Measurements from ENCODE around the gene TEKT5.
"Not testable (repeated sequence)": the region's sequence is repeated elsewhere in the genome, so short reads cannot be mapped to it uniquely, and the experiment has no call there.

The TEKT5 gene

GRCh38 chr16:10637337-10638037 lies 57.2 kb downstream of the TEKT5 start:
- no peak for DNase-seq (ENCODE audit: low read depth, low spot score)
- no peak for TF ChIP-seq CTCF (IDR thresholded peaks at IDR 0.05; ENCODE audit: insufficient read depth, low read length, missing control alignments)
- H3K4me3 ChIP-seq (ENCODE audit: low read depth, low read length) = no peak overlapping the region
- ChIA-PET POLR2A (no interaction called here), CTCF (no interaction called here)

- no peak for TF ChIP-seq CTCF (IDR thresholded peaks at IDR 0.05; ENCODE audit: insufficient read depth, low read length, missing control alignments)
- ChIA-PET POLR2A (no interaction called here), CTCF (interaction anchor here (1.3 kb wide), 1 partner anchor 115 kb away, joined by 4 read pairs; no protein-coding TSS in a partner anchor)
- no peak for DNase-seq (ENCODE audit: low read depth, low spot score)
- no peak overlapping the region for H3K4me3 ChIP-seq (ENCODE audit: low read depth, low read length)
Observed at GRCh38 chr16:10635365-10636021, 59.2 kb downstream of the TEKT5 start.

GRCh38 chr16:10633429-10633828 lies 61.3 kb downstream of the TEKT5 start:
- CTCF ChIA-PET; H3K4me3 ChIP-seq (ENCODE audit: low read depth, low read length); POLR2A ChIA-PET; DNase-seq (ENCODE audit: low read depth, low spot score): not testable (repeated sequence)

GRCh38 chr16:10631886-10632285 lies 62.8 kb downstream of the TEKT5 start:
- POLR2A ChIA-PET = no interaction called here
- DNase-seq (ENCODE audit: low read depth, low spot score) = no peak
- H3K4me3 ChIP-seq (ENCODE audit: low read depth, low read length) = no peak overlapping the region
- TF ChIP-seq CTCF (IDR thresholded peaks at IDR 0.05; ENCODE audit: insufficient read depth, low read length, missing control alignments) = no peak
- CTCF ChIA-PET = no interaction called here

- ChIA-PET POLR2A (no interaction called here), CTCF (interaction anchor here (0.7 kb wide), 1 partner anchor 117 kb away, joined by 3 read pairs; no protein-coding TSS in a partner anchor)
- no peak for TF ChIP-seq CTCF (IDR thresholded peaks at IDR 0.05; ENCODE audit: insufficient read depth, low read length, missing control alignments)
- no peak for DNase-seq (ENCODE audit: low read depth, low spot score)
- no peak overlapping the region for H3K4me3 ChIP-seq (ENCODE audit: low read depth, low read length)
Observed at GRCh38 chr16:10629592-10629963, 65.2 kb downstream of the TEKT5 start.

- POLR2A ChIA-PET = no interaction called here
- H3K4me3 ChIP-seq (ENCODE audit: low read depth, low read length) = no peak overlapping the region
- CTCF ChIA-PET = no interaction called here
- TF ChIP-seq CTCF (IDR thresholded peaks at IDR 0.05; ENCODE audit: insufficient read depth, low read length, missing control alignments) = no peak
- DNase-seq (ENCODE audit: low read depth, low spot score) = no peak
Observed at GRCh38 chr16:10625595-10626357, 69.0 kb downstream of the TEKT5 start.
